NOMO-1 treated with dmso at 0.1 percent for 144 hours (cell line): ENCODE results near the gene MAP3K13.
"Not testable (repeated sequence)": the region's sequence is repeated elsewhere in the genome, so short reads cannot be mapped to it uniquely, and the experiment has no call there.

Experiments used
- DNase-seq: peaks from one replicate; lab custom pipeline; 2025; ENCODE audit not compliant: unreplicated experiment; lab: John Stamatoyannopoulos, UW

Gene MAP3K13

GRCh38 chr3:185341616-185342458, 21.1 kb upstream of the MAP3K13 start:
- DNase-seq = peak; percentile 7

GRCh38 chr3:185342459-185343174, 20.3 kb upstream of the MAP3K13 start:
- DNase-seq = peak; percentile 56

GRCh38 chr3:185347399-185347798, 15.5 kb upstream of the MAP3K13 start:
- no peak for DNase-seq

- no peak for DNase-seq
Observed at GRCh38 chr3:185350841-185351240, 12.1 kb upstream of the MAP3K13 start.

DNA sequence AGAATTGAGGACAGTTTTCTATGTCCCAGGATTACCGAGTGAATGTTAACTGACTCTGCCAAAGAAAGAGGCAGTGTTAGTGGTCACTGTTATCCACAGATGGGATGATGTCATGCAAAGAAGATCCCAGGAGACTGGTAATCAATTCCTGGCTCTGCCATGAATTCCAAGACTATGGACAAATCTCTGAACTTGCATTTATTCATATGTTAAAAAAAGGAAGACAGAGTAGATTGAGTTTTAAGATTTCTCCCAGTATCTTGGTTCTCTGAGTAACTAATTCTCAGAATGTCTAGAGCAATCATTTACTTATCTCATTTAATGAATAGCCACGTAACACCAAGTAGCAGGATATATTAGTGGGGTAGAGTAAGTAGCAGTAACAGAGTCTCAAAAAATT, 11.5 kb upstream of the MAP3K13 start:
- DNase-seq = no peak

DNA sequence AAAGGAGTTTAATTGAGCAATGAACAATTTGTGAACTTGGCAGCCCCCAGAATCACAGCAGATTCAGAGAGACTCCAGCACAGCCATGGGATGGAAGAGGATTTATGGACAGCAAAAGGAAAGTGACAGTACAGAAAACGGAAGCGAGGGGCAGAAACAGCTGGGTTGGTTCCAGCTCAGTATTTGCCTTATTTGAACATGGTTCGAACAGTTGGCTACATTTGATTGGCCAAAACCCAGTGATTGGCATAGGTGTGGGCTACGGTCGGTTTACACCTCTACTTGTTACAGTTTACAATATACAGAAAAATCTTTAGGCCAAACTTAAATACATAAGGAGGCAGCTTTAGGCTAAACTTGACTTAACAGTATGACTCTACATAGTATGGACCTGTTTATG, 9.7 kb upstream of the MAP3K13 start:
- DNase-seq = no peak

DNA sequence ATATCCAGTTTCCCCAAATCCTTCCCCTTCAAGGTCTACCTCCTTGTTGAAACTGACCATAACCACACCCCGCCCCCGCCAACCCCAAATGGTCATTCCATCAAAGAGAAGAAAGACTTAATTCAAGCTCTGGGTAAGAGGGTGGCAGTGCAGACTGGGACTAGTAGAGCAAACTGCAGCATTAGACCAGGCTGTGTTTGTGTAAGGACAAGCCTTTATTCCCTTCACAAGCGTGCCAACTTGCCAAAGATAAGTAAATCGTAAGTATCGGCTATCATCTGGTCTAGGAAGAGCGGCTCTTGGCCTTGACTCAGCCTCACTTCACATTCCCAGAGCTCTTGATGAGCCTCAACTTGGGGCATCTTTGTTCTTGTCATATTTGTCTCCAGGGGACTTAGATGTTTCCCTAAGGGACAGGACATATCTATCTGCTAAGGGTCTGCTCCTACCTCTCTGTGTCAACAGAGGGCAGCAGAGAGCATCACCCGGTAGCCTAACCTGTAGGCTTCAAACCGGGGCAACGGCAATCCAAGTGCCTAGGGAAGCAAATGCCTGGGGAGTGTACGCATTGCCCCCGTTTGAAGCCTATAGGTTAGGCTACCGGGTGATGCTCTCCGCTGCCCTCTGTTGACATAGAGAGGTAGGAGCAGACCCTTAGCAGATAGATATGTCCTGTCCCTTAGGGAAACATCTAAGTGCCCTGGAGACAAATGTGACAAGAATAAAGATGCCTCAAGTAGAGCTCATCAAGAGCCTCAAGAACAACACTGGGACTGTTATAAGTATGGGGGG, 8.9 kb upstream of the MAP3K13 start:
- peak; percentile 89 for DNase-seq

DNA sequence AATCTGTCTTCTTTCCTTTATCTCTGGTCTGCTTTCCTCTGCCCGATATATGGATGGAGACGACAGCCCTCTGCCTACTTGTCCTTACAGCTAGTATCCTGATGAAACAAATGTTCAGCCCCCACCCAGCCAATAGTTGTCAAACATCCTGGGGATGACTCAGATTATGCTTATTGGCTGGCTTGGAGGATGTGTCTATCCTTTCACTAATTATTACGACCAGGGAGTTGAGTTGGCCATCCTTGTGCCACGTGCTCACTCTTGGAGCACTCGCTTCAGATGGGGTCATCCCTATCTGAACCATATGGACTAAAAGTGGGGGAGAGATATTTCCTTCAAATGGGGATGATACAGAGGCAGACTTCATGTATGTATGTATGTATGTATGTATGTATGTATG, 6.4 kb upstream of the MAP3K13 start:
- no peak for DNase-seq

DNA sequence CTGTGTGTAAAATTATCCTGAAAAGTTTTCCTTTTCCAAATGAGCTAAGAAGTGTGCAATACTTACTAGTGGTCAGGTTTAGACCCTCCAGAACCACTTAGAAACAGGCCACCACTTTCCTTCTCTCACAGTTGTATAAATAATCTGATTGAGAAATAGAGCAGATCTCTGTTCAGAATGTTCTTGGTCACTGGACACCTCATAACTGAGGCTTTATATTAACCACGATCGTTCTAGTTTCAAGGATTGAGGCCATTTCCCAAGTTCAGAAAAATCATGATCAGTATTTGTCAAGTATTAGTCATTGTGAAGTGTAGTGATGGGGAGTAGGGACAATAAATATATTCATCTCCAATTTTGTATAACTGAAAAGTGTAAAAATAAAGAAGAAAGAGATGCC, 1.0 kb upstream of the MAP3K13 start:
- no peak for DNase-seq

GRCh38 chr3:185363662-185364203, 797 bp downstream of the MAP3K13 start:
- peak; percentile 29 for DNase-seq

- DNase-seq = no peak
Observed at GRCh38 chr3:185365291-185366073, 2.5 kb downstream of the MAP3K13 start.

GRCh38 chr3:185366074-185366335, 3.1 kb downstream of the MAP3K13 start:
- no peak for DNase-seq

DNA sequence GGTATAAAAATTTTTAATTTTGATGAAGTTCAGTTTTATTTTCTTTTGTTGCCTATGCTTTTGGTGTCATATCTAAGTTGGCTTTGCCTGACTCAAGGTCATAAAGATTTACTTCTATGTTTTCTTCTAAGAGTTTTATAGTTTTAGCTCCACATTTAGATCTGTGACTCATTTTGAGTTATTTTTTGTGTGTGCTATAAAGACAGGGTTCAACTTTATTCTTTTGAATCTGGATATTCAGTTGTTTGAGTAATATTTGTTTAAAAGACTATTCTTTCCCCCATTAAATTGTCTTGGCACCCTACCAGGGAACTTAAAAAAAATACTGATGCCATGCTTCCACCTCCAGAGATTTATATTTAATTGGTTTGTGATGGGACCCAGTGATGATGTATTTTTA, 4.0 kb downstream of the MAP3K13 start:
- no peak for DNase-seq

- not testable (repeated sequence) for DNase-seq
Observed at GRCh38 chr3:185370349-185370748, 7.4 kb downstream of the MAP3K13 start.

DNA sequence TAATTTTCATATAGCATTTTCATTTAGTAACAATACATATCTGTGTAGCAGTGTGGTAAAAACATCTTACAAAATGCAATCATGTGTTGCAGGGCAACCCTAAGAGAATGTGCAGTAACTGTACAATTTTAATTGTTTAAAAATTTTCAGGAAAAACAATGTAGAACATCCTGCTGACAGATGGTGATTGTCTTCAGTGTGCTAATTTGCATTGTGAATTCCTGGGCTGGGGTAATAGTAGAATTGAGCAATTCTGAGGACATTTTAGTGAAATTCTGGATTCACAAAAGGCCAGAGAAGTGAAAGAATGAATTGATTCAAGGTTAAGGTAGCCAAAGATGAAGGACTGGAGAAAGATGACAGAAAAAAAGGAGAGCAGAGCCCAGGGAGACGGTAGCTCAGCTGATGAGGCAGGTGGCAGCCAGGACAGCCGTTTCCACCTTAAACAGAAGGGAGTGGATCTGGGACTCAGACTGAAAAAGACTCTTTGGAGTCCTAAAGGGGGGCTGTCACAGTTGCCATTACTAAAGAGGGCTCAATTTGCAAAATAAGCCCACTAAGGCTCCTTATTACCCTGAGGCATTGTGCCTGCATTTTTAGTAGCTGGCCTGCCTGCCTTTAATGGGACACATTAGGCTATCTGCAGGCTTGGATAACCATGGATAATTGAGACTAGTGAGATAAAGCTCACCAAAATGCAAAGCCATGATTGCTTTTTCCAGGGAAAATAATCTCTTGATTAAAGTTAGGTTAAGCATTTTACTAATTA, 8.6 kb downstream of the MAP3K13 start:
- DNase-seq = no peak

GRCh38 chr3:185381320-185382058, 18.6 kb downstream of the MAP3K13 start:
- no peak for DNase-seq

DNA sequence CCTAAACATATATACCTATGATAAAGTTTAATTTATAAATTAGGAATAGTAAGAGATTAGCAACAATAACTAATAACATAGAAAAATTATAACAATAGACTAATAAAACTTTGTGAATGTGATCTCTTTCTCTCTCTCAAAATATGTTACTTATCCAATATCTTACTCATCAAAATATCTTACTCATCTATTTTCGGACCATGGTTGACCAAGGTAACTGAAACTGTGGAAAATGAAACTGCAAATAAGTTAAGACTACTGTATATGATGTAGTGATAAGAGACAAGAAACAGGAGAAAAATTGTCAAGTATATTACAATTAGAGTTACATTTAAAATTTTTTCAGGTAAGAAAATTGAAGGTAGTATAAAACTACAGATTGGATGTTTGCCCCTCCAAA, 19.2 kb downstream of the MAP3K13 start:
- no peak for DNase-seq

- not testable (repeated sequence) for DNase-seq
Observed at GRCh38 chr3:185386515-185386914, 23.6 kb downstream of the MAP3K13 start.

DNA sequence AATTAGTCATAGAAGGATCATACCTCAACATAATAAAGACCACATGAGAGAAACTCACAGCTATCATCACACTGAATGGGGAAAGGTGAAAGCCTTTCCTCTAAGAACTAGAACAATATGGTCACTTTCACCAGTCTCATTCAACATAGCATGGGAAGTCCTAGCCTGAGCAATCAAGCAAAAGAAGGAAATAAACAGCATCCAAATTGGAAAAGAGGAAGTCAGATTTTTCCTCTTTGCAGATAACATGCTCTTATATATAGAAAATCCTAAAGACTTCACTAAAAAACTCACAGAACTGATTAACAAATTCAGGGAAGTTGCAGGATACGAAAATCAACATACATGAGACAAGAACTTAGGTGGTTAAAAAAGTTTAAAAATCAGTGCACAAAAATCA, 24.7 kb downstream of the MAP3K13 start:
- no peak for DNase-seq
